Kidney (tissue), 14 donors: ENCODE data around the gene TAS2R43. TPM values are rescaled to one million over a fixed set of nuclear protein-coding genes. Genes with fewer than 3 reads are reported as not detected.
"Not testable (repeated sequence)": the region's sequence is repeated elsewhere in the genome, so short reads cannot be mapped to it uniquely, and the experiment has no call there.

Experiments used
- DNase-seq, 5 donors: peaks; one replicate each; pipeline ENCODE4 v3.0.0-alpha.2; 2013 to 2020
- FAIRE-seq: peaks from 2 replicates; lab custom pipeline; 2012; peaks lifted over from hg19 to GRCh38; lab: Jason Lieb, UNC
- H3K27ac ChIP-seq, 2 donors: one replicate each; pipeline ENCODE4 v1.7.0; 2013; ENCODE audit warnings: low read depth in 2 of 2, low read length in 2 of 2, inconsistent platforms in 1 of 2
- H3K27me3 ChIP-seq: one replicate; pipeline ENCODE4 v1.7.1; 2013; ENCODE audit warnings: low read length, inconsistent platforms; ENCODE audit not compliant: control insufficient read depth, insufficient read depth
- H3K36me3 ChIP-seq, 3 donors: one replicate each; pipeline versions ENCODE4 v1.7.0 to v1.7.1; 2013; ENCODE audit warnings: low read length in 3 of 3, control low read depth in 1 of 3, inconsistent platforms in 1 of 3; ENCODE audit not compliant: insufficient read depth in 3 of 3, control insufficient read depth in 2 of 3
- H3K4me1 ChIP-seq, 3 donors: one replicate each; pipeline versions ENCODE4 v1.7.0 to v1.7.1; 2013; ENCODE audit warnings: low read length in 3 of 3, inconsistent platforms in 1 of 3, low read depth in 1 of 3; ENCODE audit not compliant: control insufficient read depth in 2 of 3, insufficient read depth in 2 of 3
- H3K4me3 ChIP-seq, 3 donors: one replicate each; pipeline versions ENCODE4 v1.7.0 to v1.8.1; 2013; ENCODE audit warnings: low read length in 3 of 3, control low read depth in 1 of 3, inconsistent platforms in 1 of 3
- H3K9ac ChIP-seq, 3 donors: one replicate each; pipeline versions ENCODE4 v1.7.0 to v1.7.1; 2013; ENCODE audit warnings: low read length in 3 of 3, control low read depth in 1 of 3, inconsistent platforms in 1 of 3
- H3K9me3 ChIP-seq, 3 donors: one replicate each; pipeline versions ENCODE4 v1.7.0 to v1.7.1; 2013; ENCODE audit warnings: low read length in 3 of 3, control low read depth in 1 of 3, inconsistent platforms in 1 of 3; ENCODE audit not compliant: control insufficient read depth in 2 of 3, insufficient read depth in 1 of 3
- CTCF ChIP-seq: IDR thresholded peaks from 3 replicates; pipeline ENCODE4 v1.5.1; 2012; ENCODE audit warnings: mild to moderate bottlenecking, moderate library complexity, borderline replicate concordance; ENCODE audit not compliant: insufficient read depth; ENCODE audit errors: extremely low read depth
- intact Hi-C: fragments of 100-400 bp; cut with DNase I; formaldehyde crosslinking; loops from one replicate; pipeline ENCODE4 v1.11.1; 2022
- polyA plus RNA-seq: library from polyadenylated mRNA; stranded (reverse); fragments of 350-450 nt; fragmentation: Illumina TruSeq; extraction: RNeasy Lipid Tissue Mini Kit (QIAGEN cat#74804); gene quantifications from one replicate; pipeline ENCODE4 v1.2.3, GENCODE V29; 2014; ENCODE audit warnings: low read depth, low replicate concordance; ENCODE audit not compliant: insufficient read depth
- total RNA-seq: library from RNA; stranded (reverse); fragmentation: NEBNext Ultra II Directional; extraction: Animal tissue kit (Norgen Biotek cat#: 25700); gene quantifications from one replicate; pipeline ENCODE4 v1.2.1, GENCODE V29; 2021
- donor health status: control.
- donor health status: control.
- donor health status: control.
- donor health status: control.
- donor health status: control.
- donor health status: DM: yes; HTN: yes; CAD: no.
- donor health status: Normal renal cell carcinoma (clear cell type).

The TAS2R43 gene
- total and polyA plus RNA-seq, 2 donors from 2014 or later: 0.85 TPM; not detected in 1

- no peaks in the 10 kb centered on the region for H3K4me1 ChIP-seq
- DNase-seq (no peak), FAIRE-seq (no peak)
- peaks cover 0 to 2% (median 0%) of the 10 kb centered on the region in 3 donors for H3K9me3 ChIP-seq
- no peak for TF ChIP-seq CTCF
- H3K27me3 ChIP-seq: no peaks in the 10 kb centered on the region
- intact Hi-C loops: no loop called here
- no peak overlapping the region for H3K27ac ChIP-seq
- H3K36me3 ChIP-seq: no peaks in the 10 kb centered on the region
- H3K4me3 ChIP-seq: no peak overlapping the region
- H3K9ac ChIP-seq: no peak overlapping the region
These were observed 24.6 kb downstream of the TAS2R43 start for GRCh38 chr12:11067514-11067913.

- FAIRE-seq, intact Hi-C loops, H3K4me1 ChIP-seq, H3K36me3 ChIP-seq, H3K27me3 ChIP-seq, DNase-seq, H3K27ac ChIP-seq, H3K9ac ChIP-seq, H3K9me3 ChIP-seq, H3K4me3 ChIP-seq: not testable (repeated sequence)
These were observed 29.9 kb downstream of the TAS2R43 start, which contains the start of gene TAS2R46 for GRCh38 chr12:11062194-11062593. TAS2R46 (minus strand) TSS chr12:11062294; CDS start chr12:11062294, 0 bp downstream.

DNA sequence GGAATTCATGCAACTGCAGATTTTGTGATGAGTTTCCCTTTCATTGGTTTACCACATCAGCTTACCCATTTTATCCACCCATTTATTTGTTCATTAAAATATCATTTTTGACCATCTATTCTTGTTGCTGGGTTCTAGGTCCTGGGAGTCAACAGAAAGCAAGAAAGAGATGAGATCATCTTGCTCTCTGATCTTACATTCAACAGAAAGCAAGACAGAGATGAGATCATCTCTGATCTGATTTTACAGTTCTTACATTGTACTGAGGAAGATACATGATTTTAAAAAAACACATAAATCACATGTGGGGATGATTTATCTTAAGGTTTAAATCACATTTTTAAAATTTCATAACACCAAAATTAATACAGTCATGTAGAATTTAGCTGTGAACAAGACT lies 32.3 kb downstream of the TAS2R43 start:
- Histone ChIP-seq H3K27me3 (no peaks in the 10 kb centered on the region), H3K9me3 (no peaks in the 10 kb centered on the region), H3K4me3 (no peak overlapping the region), H3K9ac (no peak overlapping the region), H3K4me1 (no peaks in the 10 kb centered on the region), H3K36me3 (no peaks in the 10 kb centered on the region), H3K27ac (no peak overlapping the region)
- no peak for FAIRE-seq
- TF ChIP-seq CTCF: no peak
- intact Hi-C loops: no loop called here
- DNase-seq: no peak

- Histone ChIP-seq H3K27me3 (no peaks in the 10 kb centered on the region), H3K9ac (no peak overlapping the region), H3K4me3 (no peak overlapping the region), H3K9me3 (no peaks in the 10 kb centered on the region), H3K27ac (no peak overlapping the region), H3K4me1 (no peaks in the 10 kb centered on the region), H3K36me3 (no peaks in the 10 kb centered on the region)
- intact Hi-C loops: no loop called here
- DNase-seq: no peak
- no peak for TF ChIP-seq CTCF
- FAIRE-seq: no peak
These were observed 33.1 kb downstream of the TAS2R43 start for GRCh38 chr12:11059041-11059440.
